ENCODE measurements around the gene MPPED2. TPM values are rescaled to one million over a fixed set of nuclear protein-coding genes. Genes with fewer than 3 reads are reported as not detected.

Gene MPPED2
- total and polyA plus RNA-seq, 2 donors (not counting 3 experiments of a cell fraction or from before 2014, with no cell fraction given) = not detected

DNA sequence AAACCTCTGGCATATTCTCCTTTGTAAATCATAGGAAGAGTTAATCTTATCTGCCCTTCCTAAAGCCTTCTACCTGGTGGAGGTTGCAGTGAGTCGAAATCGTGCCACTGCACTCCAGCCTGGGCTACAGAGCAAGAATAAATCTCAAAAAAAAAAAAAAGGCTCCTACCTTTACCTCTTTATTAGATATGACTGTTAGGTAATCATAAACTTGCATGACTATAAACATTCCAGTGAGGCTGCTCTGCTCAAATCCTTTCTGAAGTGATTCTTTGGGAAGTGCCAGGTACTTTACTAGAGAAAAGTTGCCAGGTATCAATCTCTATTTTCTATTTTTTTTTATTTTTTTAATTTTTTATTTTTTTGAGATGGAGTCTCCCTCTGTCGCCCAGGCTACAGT lies 59.6 kb downstream of the MPPED2 start:
- Histone ChIP-seq H3K27ac (ENCODE audit: insufficient read depth, low read depth, low read length) (no peak overlapping the region), H3K4me1 (ENCODE audit: control insufficient read depth, extremely low read depth, insufficient read depth, low read length) (no peaks in the 10 kb centered on the region), H3K4me2 (ENCODE audit: insufficient read depth, low read length) (no peak overlapping the region), H3K9me3 (replicated peaks; ENCODE audit: control insufficient read depth, insufficient read depth, low read length) (no peaks in the 10 kb centered on the region), H3K79me2 (ENCODE audit: control insufficient read depth, insufficient read depth, low read length) (no peaks in the 10 kb centered on the region), H3K9ac (replicated peaks; ENCODE audit: extremely low read depth, insufficient read depth, low read length) (no peak overlapping the region), H3K27me3 (ENCODE audit: control insufficient read depth in 2 of 2, insufficient read depth in 2 of 2, low read length in 2 of 2) (no peaks in the 10 kb centered on the region), H3K9me1 (replicated peaks; ENCODE audit: control insufficient read depth, extremely low read depth, insufficient read depth, low read length) (no peaks in the 10 kb centered on the region), H3K4me3 (replicated peaks in 1 of 3; ENCODE audit: insufficient read depth in 1 of 3, low read depth in 1 of 3, low read length in 3 of 3) (no peak overlapping the region), H4K20me1 (replicated peaks; ENCODE audit: control insufficient read depth, extremely low read depth, insufficient read depth, low read length) (no peaks in the 10 kb centered on the region), H3K36me3 (ENCODE audit: control insufficient read depth in 2 of 2, extremely low read depth in 1 of 2, insufficient read depth in 2 of 2, low read length in 2 of 2) (no peaks in the 10 kb centered on the region), H2AFZ (ENCODE audit: low read depth, low read length) (no peak overlapping the region)
- intact Hi-C loops (cut with micrococcal nuclease) = no loop called here
- ChIA-PET CTCF (interaction anchor here (1.1 kb wide), 1 partner anchor 9 kb away, joined by 3 read pairs; no protein-coding TSS in a partner anchor), POLR2A (no interaction called here)
- FAIRE-seq (no peak), DNase-seq (ENCODE audit: low read depth, low spot score) (no peak)
- no peak for TF ChIP-seq JUN (IDR thresholded peaks at IDR 0.05; ENCODE audit: borderline replicate concordance, insufficient read depth, insufficient read length, low read depth)
- TF ChIP-seq, protein P1, sequence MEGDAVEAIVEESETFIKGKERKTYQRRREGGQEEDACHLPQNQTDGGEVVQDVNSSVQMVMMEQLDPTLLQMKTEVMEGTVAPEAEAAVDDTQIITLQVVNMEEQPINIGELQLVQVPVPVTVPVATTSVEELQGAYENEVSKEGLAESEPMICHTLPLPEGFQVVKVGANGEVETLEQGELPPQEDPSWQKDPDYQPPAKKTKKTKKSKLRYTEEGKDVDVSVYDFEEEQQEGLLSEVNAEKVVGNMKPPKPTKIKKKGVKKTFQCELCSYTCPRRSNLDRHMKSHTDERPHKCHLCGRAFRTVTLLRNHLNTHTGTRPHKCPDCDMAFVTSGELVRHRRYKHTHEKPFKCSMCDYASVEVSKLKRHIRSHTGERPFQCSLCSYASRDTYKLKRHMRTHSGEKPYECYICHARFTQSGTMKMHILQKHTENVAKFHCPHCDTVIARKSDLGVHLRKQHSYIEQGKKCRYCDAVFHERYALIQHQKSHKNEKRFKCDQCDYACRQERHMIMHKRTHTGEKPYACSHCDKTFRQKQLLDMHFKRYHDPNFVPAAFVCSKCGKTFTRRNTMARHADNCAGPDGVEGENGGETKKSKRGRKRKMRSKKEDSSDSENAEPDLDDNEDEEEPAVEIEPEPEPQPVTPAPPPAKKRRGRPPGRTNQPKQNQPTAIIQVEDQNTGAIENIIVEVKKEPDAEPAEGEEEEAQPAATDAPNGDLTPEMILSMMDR (IDR thresholded peaks at IDR 0.05; ENCODE audit: extremely low read depth in 1 of 2, insufficient read depth in 1 of 2, low read depth in 1 of 2, low read length in 2 of 2) = no peak
- no peak for TF ChIP-seq EZH2 (IDR thresholded peaks at IDR 0.05; ENCODE audit: borderline replicate concordance, low read depth, low read length, severe bottlenecking)
- no peak for TF ChIP-seq FOS (IDR thresholded peaks at IDR 0.05; ENCODE audit: borderline replicate concordance, insufficient read depth, low read length)
- TF ChIP-seq MYC (IDR thresholded peaks at IDR 0.05; ENCODE audit: low read depth, low read length) = no peak
- TF ChIP-seq, protein P2, sequence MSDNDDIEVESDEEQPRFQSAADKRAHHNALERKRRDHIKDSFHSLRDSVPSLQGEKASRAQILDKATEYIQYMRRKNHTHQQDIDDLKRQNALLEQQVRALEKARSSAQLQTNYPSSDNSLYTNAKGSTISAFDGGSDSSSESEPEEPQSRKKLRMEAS (IDR thresholded peaks at IDR 0.05; ENCODE audit: insufficient read depth, insufficient read length) = no peak
- TF ChIP-seq POLR2AphosphoS5 (IDR thresholded peaks at IDR 0.05; ENCODE audit: insufficient read depth, low read depth, low read length) = no peak
- TF ChIP-seq POLR2A (IDR thresholded peaks at IDR 0.05; ENCODE audit: low read depth, low read length) = no peak
- no peak for TF ChIP-seq GATA2 (IDR thresholded peaks at IDR 0.05; ENCODE audit: insufficient read depth, insufficient read length, low read depth, low read length)
- no TSS peak for BruUV-seq (replicated peaks)
- dilution Hi-C loops (cut with MboI; ENCODE audit: extremely low pct_ligation_motif_present, low sequenced_read_pairs) = no loop called here
